ENCODE data around the gene ASTN2. TPM values are rescaled to one million over a fixed set of nuclear protein-coding genes. Genes with fewer than 3 reads are reported as not detected.

ASTN2 gene
- total and polyA plus RNA-seq, 10 donors = 0.87 to 6.1 (median 3.7) TPM

GRCh38 chr9:117375956-117376355, 38.9 kb downstream of the ASTN2 start:
- no peak overlapping the region for H3K4me3 ChIP-seq
- H3K9me3 ChIP-seq = peaks cover 0 to 4% (median 0%) of the 10 kb centered on the region in 8 donors
- H3K4me1 ChIP-seq = no peaks in the 10 kb centered on the region
- H3K27me3 ChIP-seq (replicated peaks in 1 of 7) = no peaks in the 10 kb centered on the region
- no peak for DNase-seq
- intact Hi-C loops (cut with DNase I; ENCODE audit: low total_unique reads) = no loop called here
- WGBS, 5 donors = 71 to 96% (median 78%) methylated on average over 1 of the region's 1 CpG
- TF ChIP-seq, protein P1, sequence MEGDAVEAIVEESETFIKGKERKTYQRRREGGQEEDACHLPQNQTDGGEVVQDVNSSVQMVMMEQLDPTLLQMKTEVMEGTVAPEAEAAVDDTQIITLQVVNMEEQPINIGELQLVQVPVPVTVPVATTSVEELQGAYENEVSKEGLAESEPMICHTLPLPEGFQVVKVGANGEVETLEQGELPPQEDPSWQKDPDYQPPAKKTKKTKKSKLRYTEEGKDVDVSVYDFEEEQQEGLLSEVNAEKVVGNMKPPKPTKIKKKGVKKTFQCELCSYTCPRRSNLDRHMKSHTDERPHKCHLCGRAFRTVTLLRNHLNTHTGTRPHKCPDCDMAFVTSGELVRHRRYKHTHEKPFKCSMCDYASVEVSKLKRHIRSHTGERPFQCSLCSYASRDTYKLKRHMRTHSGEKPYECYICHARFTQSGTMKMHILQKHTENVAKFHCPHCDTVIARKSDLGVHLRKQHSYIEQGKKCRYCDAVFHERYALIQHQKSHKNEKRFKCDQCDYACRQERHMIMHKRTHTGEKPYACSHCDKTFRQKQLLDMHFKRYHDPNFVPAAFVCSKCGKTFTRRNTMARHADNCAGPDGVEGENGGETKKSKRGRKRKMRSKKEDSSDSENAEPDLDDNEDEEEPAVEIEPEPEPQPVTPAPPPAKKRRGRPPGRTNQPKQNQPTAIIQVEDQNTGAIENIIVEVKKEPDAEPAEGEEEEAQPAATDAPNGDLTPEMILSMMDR (IDR thresholded peaks at IDR 0.05 in 8 of 11, conservative IDR thresholded peaks at IDR 0.05 in 3 of 11) = no peak
- TF ChIP-seq POLR2AphosphoS5 (IDR thresholded peaks at IDR 0.05) (no peak), POLR2A (IDR thresholded peaks at IDR 0.05) (no peak)
- no peaks in the 10 kb centered on the region for H3K36me3 ChIP-seq
- no peak overlapping the region for H3K27ac ChIP-seq

DNA sequence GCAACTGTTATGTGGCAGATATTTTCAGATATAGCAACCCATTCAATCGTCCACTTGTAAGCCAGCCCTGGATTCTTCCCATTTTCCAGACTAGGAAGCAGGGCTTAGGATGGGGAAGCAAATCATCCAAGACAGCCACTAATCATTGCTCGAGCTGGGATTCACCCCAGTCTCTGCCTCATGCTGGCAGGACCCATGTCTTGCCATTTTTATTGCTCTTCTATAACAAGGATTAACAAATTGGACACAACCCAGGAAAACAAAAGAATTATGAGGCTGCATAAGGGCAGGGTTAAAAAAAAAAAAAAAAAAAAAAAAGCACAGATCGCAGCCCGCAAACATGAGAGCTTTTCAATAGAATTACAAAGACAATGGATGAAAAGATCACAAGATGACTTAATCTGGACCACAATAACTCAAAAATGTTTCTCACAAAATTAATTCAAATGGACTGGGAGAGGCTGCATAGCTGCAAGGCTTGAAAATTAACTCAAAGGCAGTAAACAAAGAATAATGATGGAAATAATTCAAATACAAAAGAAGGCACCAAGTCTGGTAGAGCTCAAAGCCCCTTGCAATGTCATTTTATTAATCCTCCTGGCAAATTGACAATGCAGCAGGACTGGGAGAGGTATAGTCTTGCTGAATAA, 40.7 kb downstream of the ASTN2 start:
- no peak overlapping the region for H3K4me3 ChIP-seq
- no peak for TF ChIP-seq POLR2A (IDR thresholded peaks at IDR 0.05)
- TF ChIP-seq, protein P1 (IDR thresholded peaks at IDR 0.05 in 8 of 11, conservative IDR thresholded peaks at IDR 0.05 in 3 of 11) = no peak
- no peak for TF ChIP-seq POLR2AphosphoS5 (IDR thresholded peaks at IDR 0.05)
- 63 to 78% (median 66%) methylated on average over 4 of the region's 4 CpGs for WGBS, 5 donors
- intact Hi-C loops (cut with DNase I; ENCODE audit: low total_unique reads) = no loop called here
- no peaks in the 10 kb centered on the region for H3K36me3 ChIP-seq
- no peaks in the 10 kb centered on the region for H3K27me3 ChIP-seq (replicated peaks in 1 of 7)
- no peaks in the 10 kb centered on the region for H3K4me1 ChIP-seq
- DNase-seq = no peak
- no peak overlapping the region for H3K27ac ChIP-seq
- no peaks in the 10 kb centered on the region for H3K9me3 ChIP-seq

DNA sequence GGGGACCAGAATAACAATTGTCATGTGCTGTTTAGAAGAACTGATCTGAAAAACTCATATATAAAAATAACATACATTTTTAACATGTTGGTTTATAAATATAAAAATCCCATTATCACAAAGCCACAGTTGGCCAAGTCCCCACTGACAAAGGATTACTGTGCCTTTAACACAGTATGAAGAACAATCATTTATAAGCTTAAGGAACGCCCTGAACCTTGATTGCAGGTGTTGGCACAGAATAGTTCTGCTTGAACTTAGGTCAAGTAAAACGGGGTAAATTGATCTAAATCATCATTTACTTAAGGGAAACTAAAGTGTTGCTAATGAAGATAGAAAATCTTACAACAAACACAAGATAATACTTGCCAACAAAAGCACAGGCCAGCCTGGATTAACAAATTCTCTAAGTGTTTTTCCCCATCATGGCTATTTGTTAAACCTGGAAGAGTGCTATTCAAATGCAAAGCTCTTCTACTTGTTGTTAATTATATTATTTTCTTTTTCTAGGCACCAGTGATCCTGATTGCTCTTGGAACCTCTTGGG, 46.1 kb downstream of the ASTN2 start:
- Histone ChIP-seq H3K4me1 (no peaks in the 10 kb centered on the region), H3K36me3 (no peaks in the 10 kb centered on the region), H3K27me3 (replicated peaks in 1 of 7) (no peaks in the 10 kb centered on the region), H3K9me3 (no peaks in the 10 kb centered on the region), H3K27ac (no peak overlapping the region), H3K4me3 (no peak overlapping the region)
- WGBS, 5 donors = 37 to 51% (median 42%) methylated on average over 2 of the region's 2 CpGs
- intact Hi-C loops (cut with DNase I; ENCODE audit: low total_unique reads) = no loop called here
- TF ChIP-seq POLR2A (IDR thresholded peaks at IDR 0.05) = no peak
- TF ChIP-seq POLR2AphosphoS5 (IDR thresholded peaks at IDR 0.05) = no peak
- TF ChIP-seq, protein P1 (IDR thresholded peaks at IDR 0.05 in 8 of 11, conservative IDR thresholded peaks at IDR 0.05 in 3 of 11) = no peak
- no peak for DNase-seq

DNA sequence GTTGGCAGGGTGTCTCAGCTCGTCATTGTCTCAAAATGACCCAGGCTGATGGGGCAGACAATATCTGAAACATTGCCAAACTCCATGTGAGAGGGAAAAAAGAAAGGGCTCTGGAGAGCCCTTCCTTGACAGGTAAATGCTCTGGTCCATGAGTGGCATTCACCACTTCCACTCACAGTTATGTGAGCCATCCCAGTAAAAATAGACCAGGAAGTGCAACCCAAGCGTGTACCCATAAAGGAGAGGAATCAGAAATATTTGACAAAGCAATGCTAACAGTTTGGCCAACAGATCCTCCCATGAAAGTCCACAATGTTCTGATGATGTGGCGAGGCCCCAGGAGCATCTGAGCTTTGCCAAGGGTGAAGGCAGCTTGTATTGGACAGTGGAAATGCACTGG, 49.4 kb downstream of the ASTN2 start:
- 67 to 88% (median 80%) methylated on average over 3 of the region's 3 CpGs for WGBS, 5 donors
- Histone ChIP-seq H3K27me3 (replicated peaks in 1 of 7) (no peaks in the 10 kb centered on the region), H3K4me1 (no peaks in the 10 kb centered on the region), H3K27ac (no peak overlapping the region), H3K4me3 (no peak overlapping the region), H3K36me3 (no peaks in the 10 kb centered on the region), H3K9me3 (no peaks in the 10 kb centered on the region)
- DNase-seq = no peak
- intact Hi-C loops (cut with DNase I; ENCODE audit: low total_unique reads) = no loop called here
- TF ChIP-seq POLR2A (IDR thresholded peaks at IDR 0.05) = no peak
- TF ChIP-seq POLR2AphosphoS5 (IDR thresholded peaks at IDR 0.05) = no peak

Data from spleen (tissue), 11 donors.